AG09319 (cell line): Measurements from ENCODE around the gene UNC5B.
"Not testable (repeated sequence)": the region's sequence is repeated elsewhere in the genome, so short reads cannot be mapped to it uniquely, and the experiment has no call there.

Source experiments
- DNase-seq: peaks from one replicate; pipeline ENCODE4 v3.0.0-alpha.2; 2010; ENCODE audit warnings: low read depth; ENCODE audit errors: extremely low read depth
- CTCF ChIP-seq: IDR thresholded peaks from 2 replicates; pipeline ENCODE4 v1.5.1; 2011; ENCODE audit warnings: low read depth, mild to moderate bottlenecking, inconsistent platforms, low read length, moderate library complexity

UNC5B gene

GRCh38 chr10:71292624-71293445 is 80.5 kb downstream of the UNC5B start:
- DNase-seq: no peak
- TF ChIP-seq CTCF: no peak

- DNase-seq: no peak
- TF ChIP-seq CTCF: no peak
These were observed 81.2 kb downstream of the UNC5B start for GRCh38 chr10:71293446-71294084.

GRCh38 chr10:71294091-71294561 is 81.8 kb downstream of the UNC5B start:
- no peak for DNase-seq
- TF ChIP-seq CTCF: no peak

- no peak for TF ChIP-seq CTCF
- DNase-seq: no peak
These were observed 82.5 kb downstream of the UNC5B start for GRCh38 chr10:71294856-71295255.

DNA sequence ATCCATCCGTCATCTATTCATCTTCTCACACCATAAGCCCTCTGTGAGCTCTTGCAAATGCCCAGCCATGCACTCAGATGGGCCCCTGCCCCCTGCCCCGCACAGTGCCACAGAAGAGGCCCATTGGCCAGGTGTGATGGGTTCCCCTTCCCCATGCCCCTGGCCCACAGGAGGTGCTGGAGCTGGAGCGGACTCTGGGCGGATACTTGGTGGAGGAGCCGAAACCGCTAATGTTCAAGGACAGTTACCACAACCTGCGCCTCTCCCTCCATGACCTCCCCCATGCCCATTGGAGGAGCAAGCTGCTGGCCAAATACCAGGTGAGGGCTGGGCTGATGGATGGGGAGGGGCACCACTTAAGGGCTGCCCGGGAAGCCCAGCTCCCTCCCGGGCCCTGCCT is 83.3 kb downstream of the UNC5B start:
- no peak for TF ChIP-seq CTCF
- DNase-seq: no peak

DNA sequence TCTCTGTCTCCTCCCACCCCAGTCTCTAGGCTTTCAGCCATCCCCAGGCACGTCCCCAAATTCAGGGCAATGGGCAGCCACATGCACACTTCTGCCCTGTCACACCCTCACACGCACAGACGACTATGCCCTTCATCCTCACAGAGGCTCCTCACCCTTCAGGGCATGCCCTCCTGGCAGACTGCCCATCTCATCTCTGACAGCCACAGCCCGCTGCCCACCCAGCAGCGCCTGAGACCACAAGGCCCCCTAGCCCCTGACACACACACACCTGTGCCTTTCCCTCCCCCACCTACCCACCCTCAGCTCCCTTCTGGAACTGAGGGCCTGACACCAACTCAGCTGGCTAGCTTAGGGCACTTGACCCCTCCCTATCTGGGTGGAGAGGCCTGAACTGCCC is 83.7 kb downstream of the UNC5B start:
- TF ChIP-seq CTCF: no peak
- DNase-seq: no peak

GRCh38 chr10:71296811-71297210 is 84.4 kb downstream of the UNC5B start:
- DNase-seq: not testable (repeated sequence)

GRCh38 chr10:71297343-71297742 is 85.0 kb downstream of the UNC5B start:
- no peak for DNase-seq
- TF ChIP-seq CTCF: no peak
